GM19043 (cell line): ENCODE data around the gene ZNF678.
A peak's percentile ranks its signal among the peaks of the same experiment; 100 is the strongest.

Experiments used
- ATAC-seq: cut with Tn5 transposase; IDR thresholded peaks from one replicate; pipeline ENCODE4 v1.9.1; 2021; ENCODE audit warnings: low read depth; ENCODE audit not compliant: unreplicated experiment

The ZNF678 gene

DNA sequence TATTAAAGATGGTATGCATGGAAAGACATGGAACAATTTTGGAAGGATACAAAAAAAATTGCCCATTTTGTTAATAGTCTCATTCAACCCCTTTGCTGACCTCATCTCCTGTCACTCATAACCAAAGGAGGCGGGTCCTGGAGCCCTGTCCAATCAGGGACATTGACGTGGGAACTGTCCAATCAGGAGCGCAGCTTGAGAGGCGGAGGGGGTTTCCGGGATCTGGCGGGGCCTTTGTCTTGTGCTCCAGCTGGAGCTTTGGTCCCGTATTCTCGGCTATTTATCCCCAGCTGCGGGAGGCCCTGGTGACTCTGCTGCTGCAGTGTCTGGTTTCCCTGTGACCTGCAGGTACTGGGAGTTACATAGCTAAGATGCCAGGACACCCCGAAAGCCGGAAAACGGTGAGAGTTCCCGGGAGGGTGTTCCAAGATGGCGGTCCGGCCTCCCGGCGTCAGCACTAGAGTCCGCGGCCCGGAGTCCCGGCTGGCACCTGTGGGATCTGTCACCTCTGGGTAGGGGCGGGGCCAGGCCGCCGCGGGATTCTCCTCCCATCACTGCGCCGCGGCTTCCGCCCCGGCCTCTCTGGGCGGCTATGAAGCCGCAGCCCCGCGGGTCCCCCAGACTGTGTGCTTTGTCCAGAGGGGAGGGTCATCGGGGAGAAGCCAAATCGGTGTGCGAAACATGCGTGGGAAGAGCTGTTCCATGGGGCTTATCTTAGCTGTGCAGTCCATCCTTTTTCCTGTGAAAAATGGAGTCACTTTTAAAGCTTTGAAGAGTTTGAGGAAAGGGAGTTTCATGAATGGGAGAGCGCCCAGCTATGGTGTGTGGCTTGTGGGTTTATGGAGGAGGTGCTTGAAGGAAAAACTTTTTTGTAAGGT lies at the start of gene ZNF678:
Gene ZNF678, plus strand, starts transcription at position 233 of the 878 bp plus-strand sequence. CDS start 87,436 bp downstream, outside the sequence.
- ATAC-seq = peak; percentile 96

DNA sequence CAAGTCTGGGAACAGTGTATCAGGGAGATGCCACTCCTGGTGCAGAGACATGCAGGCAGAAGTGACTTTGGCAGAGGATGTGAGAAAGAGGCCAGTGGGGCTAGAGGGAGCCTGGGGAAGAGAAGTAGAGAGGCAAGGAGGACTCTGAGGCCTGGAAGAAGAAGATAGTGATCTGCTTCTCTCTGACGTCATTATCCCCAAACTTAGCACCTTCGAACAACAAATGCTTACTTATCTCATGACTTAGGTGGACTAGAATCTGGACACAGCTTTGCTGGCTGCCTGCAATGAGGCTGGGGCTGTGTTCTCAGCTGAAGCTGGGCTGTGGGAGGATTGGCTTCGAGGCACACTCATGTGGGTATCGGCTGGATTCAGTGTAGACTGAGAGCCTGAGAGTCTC lies 44.5 kb upstream of the ZNF678 start:
- no peak for ATAC-seq

GRCh38 chr1:227521782-227522181 lies 41.6 kb upstream of the ZNF678 start:
- no peak for ATAC-seq

DNA sequence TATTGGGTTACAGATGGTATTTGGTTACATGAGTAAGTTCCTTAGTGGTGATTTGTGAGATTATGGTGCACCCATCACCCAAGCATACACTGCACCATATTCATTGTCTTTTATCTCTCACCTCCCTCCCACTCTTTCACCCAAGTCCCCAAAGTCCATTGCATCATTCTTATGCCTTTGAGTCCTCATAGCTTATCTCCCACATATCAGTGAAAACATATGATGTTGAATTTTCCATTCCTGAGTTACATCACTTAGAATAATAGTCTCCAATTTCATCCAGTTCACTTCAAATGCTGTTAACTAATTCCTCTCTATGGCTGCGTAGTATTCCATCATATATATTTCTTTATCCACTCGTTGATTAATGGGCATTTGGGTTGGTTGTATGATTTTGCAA lies 36.8 kb upstream of the ZNF678 start:
- no peak for ATAC-seq

DNA sequence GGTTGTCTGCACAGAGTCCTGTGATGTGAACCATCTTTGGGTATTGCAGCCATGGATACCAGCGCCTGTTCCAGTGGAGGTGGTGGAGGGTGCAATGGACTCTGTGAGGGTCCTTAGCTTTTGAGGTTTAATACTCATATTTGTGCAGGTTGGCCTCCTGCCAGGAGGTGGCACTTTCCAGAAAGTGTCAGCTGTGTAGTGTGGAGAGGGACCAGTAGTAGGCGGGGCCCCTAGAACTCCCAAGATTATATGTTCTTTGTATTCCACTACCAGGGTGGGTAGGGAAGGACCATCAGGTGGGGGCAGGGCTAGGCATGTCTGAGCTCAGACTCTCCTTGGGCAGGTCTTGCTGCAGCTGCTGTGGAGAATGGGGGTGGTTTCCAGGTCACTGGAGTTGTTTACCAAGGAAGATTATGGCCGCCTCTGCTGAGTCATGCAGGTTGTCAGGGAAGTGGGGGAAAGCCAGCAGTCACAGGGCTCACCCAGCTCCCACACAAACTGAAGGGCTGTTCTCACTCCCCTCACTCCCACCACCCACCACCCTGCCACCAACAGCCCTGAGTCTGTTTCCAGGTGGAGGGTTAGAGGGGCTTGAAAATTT lies 31.2 kb upstream of the ZNF678 start:
- ATAC-seq = no peak

- ATAC-seq = no peak
Observed at GRCh38 chr1:227540170-227541098, 22.9 kb upstream of the ZNF678 start.

- no peak for ATAC-seq
Observed at GRCh38 chr1:227541129-227541528, 22.2 kb upstream of the ZNF678 start.

GRCh38 chr1:227541796-227542152 lies 21.6 kb upstream of the ZNF678 start:
- ATAC-seq = no peak

- ATAC-seq = peak; percentile 94
Observed at GRCh38 chr1:227542153-227543120, 20.9 kb upstream of the ZNF678 start.

GRCh38 chr1:227543283-227544066 lies 19.9 kb upstream of the ZNF678 start:
- no peak for ATAC-seq

DNA sequence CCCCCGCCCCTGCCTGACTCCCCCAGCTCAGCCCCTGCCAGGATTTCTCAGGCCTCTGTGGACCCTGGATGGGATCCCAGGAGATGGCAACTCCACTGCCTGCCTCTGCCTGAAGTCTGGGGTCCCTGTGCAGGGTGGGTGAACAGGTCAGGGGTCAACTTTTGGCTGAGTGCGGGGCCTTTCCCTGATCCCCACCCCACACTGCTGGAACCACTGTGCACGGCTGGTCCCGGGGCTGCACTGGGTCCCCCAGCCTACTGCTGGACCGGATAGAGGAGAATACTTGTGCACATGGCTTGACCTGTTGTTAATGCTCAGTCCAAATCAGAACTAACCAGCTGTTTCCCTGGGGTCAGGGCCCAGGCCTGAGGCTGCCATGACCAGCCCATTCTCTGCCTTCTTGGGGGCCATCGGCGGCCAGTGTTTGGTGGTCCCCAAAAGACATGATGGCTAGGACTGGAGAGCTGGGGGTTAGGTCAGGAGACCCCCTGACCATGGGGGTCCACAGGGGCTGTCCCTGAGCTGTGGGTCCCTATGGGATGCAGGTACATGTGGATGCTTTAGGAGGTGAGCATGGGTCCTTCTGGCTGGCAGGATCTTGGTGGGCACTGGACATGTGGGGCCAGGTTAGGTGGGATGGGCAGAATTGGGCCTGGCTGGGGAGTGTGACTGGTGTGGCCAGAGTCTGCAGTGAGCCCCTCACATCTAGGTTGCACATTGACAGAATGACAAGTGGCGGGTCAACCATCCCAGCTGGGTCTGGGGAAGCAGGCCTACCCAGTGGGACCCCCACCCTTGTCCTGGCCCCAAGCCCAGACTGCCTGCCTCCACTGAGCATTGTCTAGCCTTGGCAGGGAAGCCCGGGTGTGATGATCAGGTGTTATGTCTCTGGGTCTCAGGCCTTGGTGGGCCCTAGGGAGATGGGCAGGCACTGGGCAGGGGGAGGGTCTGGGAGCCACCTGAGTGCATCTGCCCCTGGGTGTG lies 19.0 kb upstream of the ZNF678 start:
- no peak for ATAC-seq

DNA sequence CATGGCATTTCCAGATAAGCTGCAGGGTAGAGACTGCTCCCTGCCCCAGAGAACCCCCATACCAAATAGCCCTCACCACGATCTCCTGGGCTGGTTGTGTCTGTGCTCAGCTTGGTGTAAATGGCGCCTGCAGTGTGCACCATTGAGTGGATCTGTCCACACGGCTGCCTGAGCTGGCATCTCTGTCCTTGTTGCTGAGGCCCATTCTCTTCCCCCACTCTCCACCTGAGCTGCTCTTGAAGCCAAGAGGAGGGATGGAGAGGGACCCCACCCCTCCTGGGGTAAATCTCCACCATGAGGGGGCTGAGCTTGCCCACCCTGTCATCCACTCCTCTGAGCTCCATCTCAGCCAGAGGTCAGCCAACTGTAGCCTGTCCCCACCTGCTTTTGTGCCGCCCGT lies 18.0 kb upstream of the ZNF678 start:
- ATAC-seq = no peak

GRCh38 chr1:227546059-227546458 lies 17.3 kb upstream of the ZNF678 start:
- no peak for ATAC-seq

DNA sequence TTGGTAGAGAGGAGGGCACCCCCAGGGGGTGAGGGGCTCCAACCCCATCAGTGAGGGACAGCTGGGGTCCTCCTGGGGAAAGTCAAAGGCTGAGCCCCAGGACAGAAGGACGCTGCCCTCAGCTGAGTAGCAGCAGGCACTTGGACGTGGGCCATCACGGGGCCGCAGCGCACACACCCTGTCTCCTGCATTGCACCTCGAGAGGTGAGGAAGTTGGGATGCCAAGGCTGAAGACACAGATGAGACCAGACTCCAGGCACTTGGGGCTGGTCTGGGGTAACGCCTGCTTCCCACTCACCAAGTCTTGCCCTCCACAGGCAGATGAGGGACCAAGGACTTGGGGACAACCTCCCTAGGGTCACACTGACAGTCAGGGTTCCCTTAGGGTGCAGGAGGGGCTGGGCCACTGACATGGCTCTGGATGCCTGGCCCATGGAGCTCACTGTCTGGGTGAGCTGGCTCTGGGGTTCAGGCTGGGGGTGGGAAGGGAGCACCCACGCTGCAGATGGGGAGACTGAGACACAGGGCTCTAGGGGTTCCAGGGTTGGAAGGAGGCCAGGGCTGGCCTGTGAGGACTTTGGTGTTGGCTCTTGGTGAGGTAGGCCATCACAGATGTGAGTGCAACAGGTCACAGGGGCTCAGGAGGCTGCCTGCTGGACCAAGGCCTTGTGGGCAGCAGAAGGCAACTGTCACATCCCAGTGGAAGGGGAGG lies 16.6 kb upstream of the ZNF678 start:
- ATAC-seq = no peak

DNA sequence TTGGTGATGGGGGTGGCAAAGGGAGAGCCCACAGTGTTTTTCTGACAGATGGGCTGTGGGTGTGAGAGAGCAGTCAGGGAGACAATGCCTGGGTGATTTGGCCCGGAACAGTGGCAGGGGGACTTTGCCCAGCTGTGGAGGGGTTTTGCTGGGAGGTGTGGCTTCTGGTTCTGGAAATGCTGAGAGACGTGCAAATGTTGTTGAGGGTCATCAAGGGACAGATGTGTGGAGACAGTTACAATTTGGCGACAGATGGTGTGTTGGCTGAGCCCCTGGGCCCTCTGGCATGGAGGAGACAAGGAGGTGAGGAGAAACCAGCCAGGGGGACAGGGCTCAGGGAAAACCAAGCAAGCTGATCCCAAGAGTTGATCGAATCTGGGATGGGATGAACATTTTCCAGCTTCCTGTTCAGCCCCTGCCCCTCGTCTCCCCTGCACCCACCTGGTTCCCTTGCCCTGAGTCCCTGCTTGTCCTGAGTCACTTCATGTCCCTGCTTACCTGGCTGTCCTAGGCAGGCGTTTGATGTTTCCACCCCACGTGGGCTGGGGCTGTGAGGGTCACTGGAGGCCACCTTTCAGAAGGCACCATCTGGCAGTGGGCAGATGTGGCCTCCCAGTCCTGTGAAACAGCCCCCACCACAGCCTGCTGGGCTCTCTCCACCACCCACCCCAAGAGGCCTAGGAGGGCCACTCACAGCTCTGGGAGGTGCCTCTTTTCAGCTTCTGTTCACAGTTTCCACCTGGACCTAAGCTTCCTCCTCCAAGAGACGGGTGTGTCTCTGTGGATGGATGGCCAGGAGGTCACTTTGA lies 15.8 kb upstream of the ZNF678 start:
- ATAC-seq = no peak

DNA sequence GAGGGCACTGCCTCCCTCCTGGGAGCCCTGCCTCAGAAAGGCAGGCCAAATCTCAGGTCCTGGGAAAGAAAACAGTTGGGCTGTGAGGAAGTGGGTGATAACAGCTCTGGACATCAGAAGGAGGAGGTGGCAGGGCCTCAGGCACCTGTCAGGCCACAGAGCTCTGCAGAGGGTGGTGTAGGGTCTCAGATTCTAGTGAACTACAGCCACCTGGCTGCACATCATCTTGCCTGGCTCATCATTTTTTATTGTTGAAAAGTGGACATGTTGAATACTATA lies 15.3 kb upstream of the ZNF678 start:
- ATAC-seq = no peak

GRCh38 chr1:227548448-227548847 lies 14.9 kb upstream of the ZNF678 start:
- ATAC-seq = no peak
